Adipocyte (in vitro differentiated cells): ENCODE results near the gene GPR157.
"Not testable (repeated sequence)": the region's sequence is repeated elsewhere in the genome, so short reads cannot be mapped to it uniquely, and the experiment has no call there.

Experiments
- DNase-seq: peaks from one replicate; pipeline ENCODE4 v3.0.0-alpha.2; 2015; ENCODE audit warnings: low read depth
- H3K27me3 ChIP-seq: replicated peaks from 2 replicates; pipeline ENCODE4 v1.7.0; 2013; ENCODE audit warnings: mild to moderate bottlenecking, low read length, moderate library complexity; ENCODE audit not compliant: control insufficient read depth, insufficient read depth
- H3K36me3 ChIP-seq: 2 replicates; pipeline ENCODE4 v1.7.0; 2013; ENCODE audit warnings: low read length, mild to moderate bottlenecking, moderate library complexity; ENCODE audit not compliant: control insufficient read depth, insufficient read depth, severe bottlenecking
- H3K4me1 ChIP-seq: 2 replicates; pipeline ENCODE4 v1.7.0; 2013; ENCODE audit warnings: mild to moderate bottlenecking, low read length, moderate library complexity; ENCODE audit not compliant: control insufficient read depth, insufficient read depth
- H3K4me3 ChIP-seq: 2 replicates; pipeline ENCODE4 v1.7.0; 2013; ENCODE audit warnings: mild to moderate bottlenecking, low read length, moderate library complexity
- H3K9ac ChIP-seq: 2 replicates; pipeline ENCODE4 v1.7.0; 2013; ENCODE audit warnings: mild to moderate bottlenecking, low read length, moderate library complexity
- H3K9me3 ChIP-seq: 2 replicates; pipeline ENCODE4 v1.7.0; 2013; ENCODE audit warnings: mild to moderate bottlenecking, low read length, moderate library complexity; ENCODE audit not compliant: control insufficient read depth

The GPR157 gene

DNA sequence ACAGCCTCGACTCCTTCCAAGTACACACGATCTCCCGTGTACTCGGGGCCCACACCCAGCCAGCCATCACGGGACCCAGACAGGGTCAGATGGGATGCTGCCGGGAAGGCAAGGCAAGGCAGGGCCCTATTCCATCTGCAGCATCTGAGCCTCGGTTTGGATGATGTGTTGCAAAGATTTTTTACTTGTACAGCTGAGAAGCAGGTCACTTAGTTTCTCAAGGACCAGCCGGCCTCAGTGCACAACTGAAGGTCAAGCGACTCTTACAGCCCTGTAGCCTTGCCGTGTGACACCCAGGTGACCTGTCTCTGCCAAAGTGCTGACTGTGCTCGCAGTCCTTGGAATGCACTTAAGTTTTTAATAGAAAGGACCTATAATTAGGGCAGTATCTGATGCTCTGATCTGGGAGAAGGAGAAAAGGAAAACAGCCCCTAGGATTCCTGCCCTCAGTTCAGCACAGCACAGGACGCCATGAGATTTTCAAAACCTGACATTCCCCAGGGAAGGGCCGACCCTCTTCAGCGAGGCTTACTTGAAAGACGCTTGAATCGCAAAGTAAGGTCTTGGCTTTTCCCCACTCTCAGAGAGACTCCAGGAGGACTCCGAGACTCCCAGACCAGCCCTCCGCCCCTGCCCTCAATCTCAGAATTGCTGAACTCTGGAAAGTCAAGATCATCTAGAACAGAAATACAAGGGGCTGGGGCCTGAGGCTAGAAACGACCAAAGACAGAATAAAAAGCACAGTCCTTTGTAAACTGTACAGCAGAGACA, 1.3 kb downstream of the GPR157 start:
- H3K36me3 ChIP-seq, result no peaks in the 10 kb centered on the region
- H3K27me3 ChIP-seq, result no peaks in the 10 kb centered on the region
- H3K4me3 ChIP-seq, result peak overlapping the region; percentile 82
- DNase-seq, result no peak
- H3K9me3 ChIP-seq, result no peaks in the 10 kb centered on the region
- peak overlapping the region; percentile 84 for H3K9ac ChIP-seq
- H3K4me1 ChIP-seq, result peaks cover 26% of the 10 kb centered on the region

DNA sequence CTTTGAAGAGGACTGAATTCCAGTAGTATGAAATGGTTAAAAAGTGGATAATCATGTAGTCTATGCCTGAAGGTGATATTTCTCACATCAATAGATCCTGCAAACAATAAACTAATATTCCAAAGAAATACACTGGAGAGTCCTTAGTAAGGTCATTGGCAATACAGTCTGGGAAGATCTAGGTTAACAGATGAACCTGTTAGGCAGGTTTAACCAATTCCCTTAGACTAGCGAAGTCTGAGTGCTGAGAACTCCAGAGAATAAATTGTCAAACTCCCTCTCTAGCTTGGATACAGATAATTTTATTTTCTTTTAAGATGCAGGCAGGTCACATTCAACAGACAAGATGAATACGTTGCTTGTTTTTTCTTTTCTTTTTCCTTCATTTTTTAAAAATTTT, 2.4 kb downstream of the GPR157 start:
- H3K4me1 ChIP-seq, result peaks cover 26% of the 10 kb centered on the region
- H3K9ac ChIP-seq, result no peak overlapping the region
- no peaks in the 10 kb centered on the region for H3K9me3 ChIP-seq
- no peak overlapping the region for H3K4me3 ChIP-seq
- DNase-seq, result no peak
- H3K27me3 ChIP-seq, result no peaks in the 10 kb centered on the region
- H3K36me3 ChIP-seq, result no peaks in the 10 kb centered on the region

DNA sequence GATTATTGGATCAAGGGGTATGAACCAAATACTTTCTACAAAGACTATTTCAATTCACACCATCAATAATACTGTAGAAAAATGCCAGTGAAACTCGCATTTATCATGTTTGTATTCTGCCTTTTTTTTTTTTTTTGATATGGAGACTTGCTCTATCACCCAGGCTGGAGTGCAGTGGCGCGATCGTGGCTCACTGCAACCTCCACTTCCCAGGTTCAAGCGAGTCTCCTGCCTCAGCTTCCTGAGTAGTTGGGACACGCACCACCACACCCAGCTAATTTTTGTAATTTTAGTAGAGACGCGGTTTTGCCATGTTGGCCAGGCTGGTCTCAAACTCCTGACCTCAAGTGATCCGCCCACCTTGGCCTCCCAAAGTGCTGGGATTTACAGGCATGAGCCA, 3.1 kb downstream of the GPR157 start:
- DNase-seq, H3K9me3 ChIP-seq, H3K27me3 ChIP-seq, H3K9ac ChIP-seq, H3K4me3 ChIP-seq, H3K36me3 ChIP-seq: not testable (repeated sequence)
- H3K4me1 ChIP-seq, result peaks cover 26% of the 10 kb centered on the region

DNA sequence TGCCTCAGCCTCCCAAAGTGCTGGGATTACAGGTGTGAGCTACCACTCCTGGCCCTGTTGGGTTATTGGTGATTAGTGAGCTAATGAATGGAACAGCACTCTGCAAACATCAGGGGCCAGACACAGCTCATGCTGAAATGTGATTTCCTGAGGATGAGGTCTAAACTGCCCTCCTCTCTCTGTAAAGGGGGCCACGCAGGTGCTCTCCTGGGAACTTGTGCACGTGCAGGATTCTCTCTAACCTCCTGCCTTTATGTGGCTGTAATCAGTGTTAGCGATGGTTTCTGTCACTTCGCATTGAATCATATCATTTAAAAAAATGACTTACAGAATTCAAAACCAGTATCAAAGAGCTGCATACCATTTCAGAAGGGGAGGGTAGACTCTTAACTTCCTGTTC, 3.6 kb downstream of the GPR157 start:
- Histone ChIP-seq H3K9me3 (no peaks in the 10 kb centered on the region), H3K27me3 (no peaks in the 10 kb centered on the region), H3K4me3 (no peak overlapping the region), H3K36me3 (no peaks in the 10 kb centered on the region), H3K9ac (no peak overlapping the region), H3K4me1 (peaks cover 26% of the 10 kb centered on the region)
- no peak for DNase-seq

GRCh38 chr1:9124389-9124788, 4.5 kb downstream of the GPR157 start:
- H3K9ac ChIP-seq, H3K4me3 ChIP-seq, H3K9me3 ChIP-seq, H3K36me3 ChIP-seq, DNase-seq, H3K27me3 ChIP-seq: not testable (repeated sequence)
- H3K4me1 ChIP-seq, result peaks cover 17% of the 10 kb centered on the region

- not testable (repeated sequence) for H3K36me3 ChIP-seq, H3K4me3 ChIP-seq, DNase-seq, H3K27me3 ChIP-seq, H3K9me3 ChIP-seq, H3K9ac ChIP-seq
- H3K4me1 ChIP-seq, result peaks cover 17% of the 10 kb centered on the region
These were observed 5.2 kb downstream of the GPR157 start for GRCh38 chr1:9123665-9124064.

GRCh38 chr1:9121496-9122409, 7.1 kb downstream of the GPR157 start:
- H3K4me3 ChIP-seq, result no peak overlapping the region
- H3K9me3 ChIP-seq, result no peaks in the 10 kb centered on the region
- H3K9ac ChIP-seq, result no peak overlapping the region
- no peaks in the 10 kb centered on the region for H3K4me1 ChIP-seq
- no peaks in the 10 kb centered on the region for H3K36me3 ChIP-seq
- H3K27me3 ChIP-seq, result no peaks in the 10 kb centered on the region
- DNase-seq, result no peak

- Histone ChIP-seq H3K9ac (no peak overlapping the region), H3K4me1 (peaks cover 2% of the 10 kb centered on the region), H3K4me3 (no peak overlapping the region), H3K27me3 (no peaks in the 10 kb centered on the region), H3K36me3 (no peaks in the 10 kb centered on the region), H3K9me3 (no peaks in the 10 kb centered on the region)
- no peak for DNase-seq
These were observed 8.5 kb downstream of the GPR157 start for GRCh38 chr1:9120312-9120958.

- no peak for DNase-seq
- H3K4me1 ChIP-seq, result peaks cover 4% of the 10 kb centered on the region
- no peaks in the 10 kb centered on the region for H3K9me3 ChIP-seq
- no peaks in the 10 kb centered on the region for H3K36me3 ChIP-seq
- H3K9ac ChIP-seq, result no peak overlapping the region
- no peak overlapping the region for H3K4me3 ChIP-seq
- H3K27me3 ChIP-seq, result no peaks in the 10 kb centered on the region
These were observed 9.2 kb downstream of the GPR157 start for GRCh38 chr1:9119745-9120144.

GRCh38 chr1:9118186-9118585, 10.7 kb downstream of the GPR157 start:
- H3K36me3 ChIP-seq, result no peaks in the 10 kb centered on the region
- peaks cover 8% of the 10 kb centered on the region for H3K4me1 ChIP-seq
- no peak overlapping the region for H3K9ac ChIP-seq
- H3K27me3 ChIP-seq, result no peaks in the 10 kb centered on the region
- no peaks in the 10 kb centered on the region for H3K9me3 ChIP-seq
- no peak overlapping the region for H3K4me3 ChIP-seq
- DNase-seq, result no peak
